ENCODE data around the gene TLL2.

Gene TLL2

DNA sequence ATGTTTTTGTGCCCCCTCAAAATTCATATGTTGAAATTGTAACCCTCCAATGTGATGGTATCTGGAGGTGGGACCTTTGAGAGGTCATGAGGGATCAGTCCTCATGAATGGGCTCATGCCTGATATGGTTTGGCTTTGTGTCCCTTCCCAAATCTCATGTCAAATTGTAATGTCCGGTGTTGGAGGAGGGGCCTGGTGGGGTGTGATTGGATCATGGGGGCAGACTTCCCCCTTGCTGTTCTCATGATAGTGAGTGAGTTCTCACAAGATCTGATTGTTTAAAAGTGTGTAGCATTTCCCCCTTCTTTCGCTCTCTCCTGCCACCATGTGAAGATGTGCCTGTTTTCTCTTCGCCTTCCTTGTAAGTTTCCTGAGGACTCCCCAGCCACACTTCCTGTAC lies 53.4 kb downstream of the TLL2 start:
- DNase-seq = no peak

DNA sequence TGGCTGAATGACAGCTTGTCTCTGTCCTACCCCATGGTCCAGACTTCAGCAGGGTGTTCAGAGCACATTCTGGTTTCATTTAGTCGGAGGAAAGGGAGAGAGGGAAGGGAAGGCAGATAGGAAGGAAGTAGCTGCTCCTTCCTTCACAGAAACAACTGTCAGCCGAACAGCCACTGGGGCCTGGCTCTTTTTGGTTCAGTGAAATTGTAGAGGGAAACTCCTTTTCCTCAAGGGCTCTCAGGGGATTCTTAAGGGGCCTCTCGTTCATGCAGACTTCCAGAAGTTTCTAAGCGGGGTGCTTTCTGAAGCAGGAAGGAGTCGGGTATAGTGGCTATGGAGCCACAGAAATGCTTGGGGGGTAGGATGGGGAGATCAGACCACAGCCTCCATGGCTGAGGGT lies 56.4 kb downstream of the TLL2 start:
- no peak for DNase-seq

- DNase-seq = no peak
These were observed 57.4 kb downstream of the TLL2 start for GRCh38 chr10:96456296-96456840.

- no peak for DNase-seq
These were observed 59.7 kb downstream of the TLL2 start for GRCh38 chr10:96453856-96454583.

DNA sequence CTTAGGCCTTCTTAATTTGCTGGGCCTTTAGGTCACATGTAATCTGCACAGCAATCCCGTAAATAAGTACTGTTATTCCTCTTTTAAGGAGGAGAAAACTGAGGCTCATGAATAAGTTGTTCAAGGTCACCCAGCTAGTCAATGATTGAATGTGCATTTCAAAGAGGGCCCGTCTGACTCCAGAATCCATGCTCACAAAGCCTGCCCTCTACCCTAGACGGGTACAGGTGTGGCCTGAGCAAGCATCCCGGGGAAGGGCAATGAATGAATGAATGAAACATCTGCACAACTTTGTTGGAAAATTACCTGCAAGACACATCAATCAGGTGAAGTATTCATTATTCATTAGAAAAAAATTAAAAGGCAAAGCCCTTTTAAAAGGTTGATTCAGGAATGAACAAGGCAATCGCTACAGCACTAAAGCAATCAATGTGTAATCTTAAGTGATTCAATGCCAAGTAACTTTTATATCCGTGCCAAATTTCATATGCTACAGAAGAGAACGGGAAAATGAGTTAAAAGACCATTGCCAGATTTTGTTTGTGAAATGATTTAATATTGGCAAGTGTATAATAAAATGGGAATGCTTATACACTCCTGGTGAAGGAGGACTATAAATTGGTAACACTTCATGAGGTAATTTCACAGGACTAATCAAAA lies 61.1 kb downstream of the TLL2 start:
- DNase-seq = no peak

- peak; percentile 1 for DNase-seq
These were observed 63.1 kb downstream of the TLL2 start for GRCh38 chr10:96450529-96451207.

DNA sequence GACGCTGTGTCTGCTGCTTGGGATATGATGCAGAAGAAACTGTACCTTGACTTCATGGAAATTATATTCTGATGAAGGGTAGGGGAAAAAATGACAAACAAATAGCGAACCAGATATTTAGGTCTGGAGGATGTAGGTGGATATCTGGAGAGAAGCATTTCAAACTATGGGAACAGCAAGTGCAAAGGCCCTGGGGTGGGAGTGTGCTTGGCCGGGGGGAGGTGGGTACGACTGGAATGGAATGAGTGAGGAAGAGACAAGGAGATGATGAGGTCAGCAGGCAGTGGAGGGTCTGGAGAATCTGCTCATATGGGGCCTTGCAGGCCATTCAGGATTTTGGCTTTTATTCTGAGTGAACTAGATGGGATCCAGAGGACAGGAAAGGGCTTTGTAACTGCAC lies 65.2 kb downstream of the TLL2 start:
- no peak for DNase-seq

DNA sequence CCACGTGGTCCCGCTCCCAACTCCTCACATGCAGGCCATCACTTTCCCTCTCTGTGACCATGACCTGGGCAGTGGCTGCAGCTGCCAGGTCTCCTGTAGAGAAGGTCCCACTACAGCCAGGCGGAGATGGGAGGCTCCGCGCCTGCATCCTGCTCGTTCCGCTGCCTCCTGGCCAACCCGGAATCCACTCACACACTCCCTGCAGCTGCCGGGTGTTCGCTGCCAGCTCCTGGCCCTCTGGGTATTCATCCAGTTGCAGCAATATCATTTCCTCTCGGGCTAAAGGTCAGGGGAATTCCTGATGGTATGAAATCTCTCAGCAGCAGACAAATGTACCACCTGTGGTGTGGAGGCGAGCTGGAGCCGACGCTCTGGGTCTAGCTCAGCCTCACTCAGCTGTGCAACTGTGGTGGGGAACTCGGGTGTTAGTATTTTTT lies 65.7 kb downstream of the TLL2 start:
- no peak for DNase-seq

- no peak for DNase-seq
These were observed 66.6 kb downstream of the TLL2 start for GRCh38 chr10:96446966-96447596.

- DNase-seq = no peak
These were observed 71.6 kb downstream of the TLL2 start for GRCh38 chr10:96441987-96442643.

DNA sequence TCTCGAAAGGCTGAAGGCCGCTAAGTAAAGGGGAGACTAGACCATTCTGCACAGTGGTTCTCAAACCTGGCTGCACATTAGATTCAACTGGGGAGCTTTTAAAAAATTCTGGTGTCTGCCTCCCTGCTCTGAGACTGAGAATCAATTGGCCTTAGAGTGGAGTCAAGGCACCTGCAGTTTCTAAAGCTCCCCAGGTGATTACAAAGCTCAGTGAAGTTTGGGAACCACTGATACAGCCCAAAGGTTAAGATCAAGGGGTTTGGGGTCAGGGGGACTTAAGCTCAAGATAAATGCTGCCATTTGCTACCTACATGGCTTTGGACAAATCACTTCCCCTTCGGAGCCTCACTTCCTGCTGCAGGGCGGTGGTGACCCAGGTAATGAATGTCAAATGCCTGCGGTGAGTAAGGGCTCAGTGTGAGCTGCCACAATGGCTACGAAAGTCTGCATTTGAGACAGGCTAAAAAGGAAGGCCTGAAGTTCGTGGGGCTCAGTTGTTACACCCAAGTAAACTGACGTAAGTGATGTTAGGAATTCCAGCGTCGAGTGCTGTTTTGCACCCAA lies 72.3 kb downstream of the TLL2 start:
- DNase-seq = no peak

GRCh38 chr10:96440361-96441292 lies 73.1 kb downstream of the TLL2 start:
- DNase-seq = no peak

DNA sequence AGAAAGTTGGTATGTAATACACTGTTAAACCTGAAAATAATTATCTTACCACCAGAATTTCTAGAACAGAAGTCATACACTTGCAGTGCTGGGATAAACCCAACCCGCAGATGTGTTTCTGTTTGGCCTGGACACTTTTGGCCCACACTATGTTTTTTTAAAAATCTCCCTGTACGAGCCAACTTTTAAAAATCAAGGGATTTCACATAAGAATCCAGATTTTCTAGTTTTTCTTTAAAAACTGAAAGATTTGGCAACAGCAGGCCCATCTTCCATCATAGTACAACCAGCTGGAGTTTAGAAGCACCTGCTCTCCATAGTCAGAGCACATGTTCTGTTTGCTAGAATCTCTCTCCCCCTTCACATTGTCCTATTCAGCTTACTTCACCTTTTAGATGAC lies 74.0 kb downstream of the TLL2 start:
- DNase-seq = no peak

GRCh38 chr10:96436035-96436434 lies 77.7 kb downstream of the TLL2 start:
- no peak for DNase-seq

DNA sequence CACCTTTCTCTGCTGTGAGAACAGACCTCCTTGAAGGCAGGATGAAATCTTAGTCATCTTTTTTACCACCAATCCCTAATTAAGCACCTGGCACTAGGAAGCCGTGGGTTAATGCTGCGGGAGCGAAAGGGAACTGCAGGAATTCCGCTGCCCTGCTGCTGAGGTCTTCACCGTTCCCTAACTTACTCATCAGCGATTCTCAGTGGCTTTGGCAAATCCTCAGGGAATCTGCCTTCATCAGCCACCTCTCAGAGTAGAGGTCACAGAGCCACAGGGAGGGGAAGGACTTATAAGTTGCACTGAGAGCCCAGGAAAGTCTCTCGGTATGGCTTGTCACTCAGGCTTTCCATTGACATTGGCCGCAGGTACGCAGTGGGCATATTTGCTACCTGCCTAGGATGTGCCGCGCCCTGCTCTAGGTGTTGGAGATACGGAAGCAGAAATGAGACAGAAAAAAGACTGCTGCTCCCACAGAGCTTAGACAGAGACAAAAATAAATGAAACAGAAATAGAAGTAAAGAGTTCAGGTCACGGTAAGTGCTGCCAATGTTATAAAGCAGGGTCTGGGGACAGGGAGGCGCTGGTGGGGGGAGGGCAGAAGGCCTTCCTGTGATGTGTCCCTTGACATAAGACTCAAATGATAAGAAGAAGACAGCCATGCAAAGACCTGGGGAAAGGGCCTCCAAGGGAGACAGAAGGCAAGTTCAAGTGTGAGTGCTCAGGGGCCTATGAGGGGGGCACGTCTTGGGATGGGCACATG lies 82.3 kb downstream of the TLL2 start:
- no peak for DNase-seq

DNA sequence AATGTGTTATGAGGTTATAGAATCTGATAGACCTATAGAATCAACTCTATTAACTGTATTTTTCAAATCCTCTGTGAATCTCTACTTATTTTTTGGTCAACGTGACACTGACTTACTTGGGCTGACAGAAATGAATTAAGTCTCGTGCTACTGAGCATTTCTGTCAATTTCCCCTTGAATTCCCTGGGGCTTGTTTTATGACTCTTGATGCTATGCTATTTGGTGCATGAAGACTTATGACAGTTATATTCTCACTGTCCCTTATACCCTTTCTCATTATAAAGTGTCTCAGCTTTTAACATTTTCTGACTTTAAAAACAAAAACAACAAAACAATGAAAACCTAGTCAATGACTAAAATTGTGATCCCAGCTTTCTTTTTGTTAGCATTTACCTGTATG lies 86.4 kb downstream of the TLL2 start:
- no peak for DNase-seq

GRCh38 chr10:96422525-96422924 lies 91.2 kb downstream of the TLL2 start:
- DNase-seq = no peak

GRCh38 chr10:96421995-96422394 lies 91.7 kb downstream of the TLL2 start:
- no peak for DNase-seq

DNA sequence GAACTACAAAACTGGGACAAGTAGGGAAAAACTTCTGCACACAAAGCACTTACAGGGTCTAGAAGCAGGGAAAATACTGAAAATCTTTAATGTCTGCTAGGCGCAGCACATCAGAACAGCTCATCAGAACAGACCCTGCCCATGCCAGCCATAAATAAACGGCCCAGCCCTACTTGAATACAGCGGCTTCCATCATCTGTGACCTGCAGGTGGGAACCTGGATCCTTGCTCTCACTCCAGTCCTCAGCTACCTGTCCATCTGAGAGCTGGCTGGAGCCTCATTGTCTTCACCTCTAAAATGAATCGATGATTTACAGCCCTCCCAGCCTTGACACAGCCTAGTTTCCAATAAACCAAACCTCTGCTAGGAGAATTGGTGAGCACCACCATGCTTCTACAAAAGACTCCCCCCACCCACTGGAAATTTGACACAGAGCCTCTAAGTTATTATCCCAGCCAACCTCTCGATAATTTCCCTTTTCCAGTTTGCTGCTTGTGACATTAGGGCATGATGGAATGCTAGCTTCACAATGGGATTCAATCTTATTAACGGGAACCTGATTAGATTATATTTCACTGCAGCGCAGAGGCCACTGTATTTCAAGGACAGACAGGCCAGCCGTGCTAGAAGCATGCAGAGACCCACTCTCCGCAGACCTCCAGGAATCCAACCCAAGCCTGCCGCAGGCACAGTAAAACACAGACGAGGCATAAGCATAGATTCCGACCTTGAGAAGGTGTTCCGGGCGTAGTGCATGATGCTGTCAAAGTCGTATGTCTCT lies 93.3 kb downstream of the TLL2 start:
- DNase-seq = no peak

DNA sequence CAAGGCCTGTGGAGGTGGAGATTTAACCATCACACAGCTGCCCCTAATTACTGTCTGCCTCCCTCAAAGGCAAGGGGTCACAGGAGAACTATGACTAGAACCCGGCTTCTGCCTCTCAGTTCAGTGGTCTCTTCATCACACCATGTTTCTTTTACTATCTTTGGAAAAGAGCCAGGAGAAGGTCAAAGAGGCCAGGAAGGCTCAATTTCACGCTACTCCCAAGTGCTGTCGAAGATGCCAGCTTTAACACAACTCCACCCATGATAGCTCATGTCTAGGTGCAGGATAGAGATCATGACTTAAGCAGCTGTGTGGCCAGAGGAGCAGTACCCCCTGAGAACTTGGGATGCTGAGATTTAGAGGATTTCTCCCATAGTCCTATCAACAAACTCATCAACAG lies 94.4 kb downstream of the TLL2 start:
- DNase-seq = no peak
